OCI-LY1 (cell line): ENCODE measurements around the gene EVC.

Source experiments
- H2AFZ ChIP-seq: fragments of 200-600 bp; sonication (generic), shearing (Covaris generic); 2 replicates; pipeline ENCODE4 v1.6.0; 2014; ENCODE audit warnings: antibody characterized with exemption, mild to moderate bottlenecking, low read length
- H3F3A ChIP-seq: fragments of 200-600 bp; sonication (generic), shearing (Covaris generic); 2 replicates; pipeline ENCODE4 v1.6.0; 2014; ENCODE audit warnings: mild to moderate bottlenecking, antibody characterized with exemption, low read length, moderate library complexity; ENCODE audit not compliant: insufficient read depth
- H3K27ac ChIP-seq: fragments of 200-600 bp; sonication (generic); 2 replicates; pipeline ENCODE4 v1.5.1; 2014; ENCODE audit warnings: low read length, mixed run types, mild to moderate bottlenecking, low read depth; ENCODE audit not compliant: poor library complexity, severe bottlenecking
- H3K27me3 ChIP-seq: fragments of 200-600 bp; sonication (generic); 2 replicates; pipeline ENCODE4 v1.6.0; 2014; ENCODE audit warnings: antibody characterized with exemption, mild to moderate bottlenecking, low read length, moderate library complexity; ENCODE audit not compliant: insufficient read depth
- H3K36me3 ChIP-seq: fragments of 200-600 bp; sonication (generic); 2 replicates; pipeline ENCODE4 v1.6.1; 2014; ENCODE audit warnings: mild to moderate bottlenecking, antibody characterized with exemption, low read length, moderate library complexity, mixed read lengths; ENCODE audit not compliant: insufficient read depth
- H3K4me1 ChIP-seq: fragments of 200-600 bp; sonication (generic); 2 replicates; pipeline ENCODE4 v1.5.1; 2014; ENCODE audit warnings: mild to moderate bottlenecking, low read length, moderate library complexity; ENCODE audit not compliant: insufficient read depth, severe bottlenecking
- H3K4me2 ChIP-seq: fragments of 200-600 bp; sonication (generic), shearing (Covaris generic); 2 replicates; pipeline ENCODE4 v1.6.1; 2014; ENCODE audit warnings: low read length
- H3K4me3 ChIP-seq: fragments of 200-600 bp; sonication (generic); 2 replicates; pipeline ENCODE4 v1.5.1; 2014; ENCODE audit warnings: low read length, low read depth, mild to moderate bottlenecking, mixed read lengths; ENCODE audit not compliant: poor library complexity, severe bottlenecking
- H3K79me2 ChIP-seq: fragments of 200-600 bp; shearing (Covaris generic); 2 replicates; pipeline ENCODE4 v1.6.1; 2016; ENCODE audit warnings: mixed run types, low read length, mixed read lengths; ENCODE audit not compliant: insufficient read depth
- H3K9ac ChIP-seq: fragments of 200-600 bp; sonication (generic), shearing (Covaris generic); 2 replicates; pipeline ENCODE4 v1.6.1; 2014; ENCODE audit warnings: mild to moderate bottlenecking, low read length, mixed read lengths
- H3K9me2 ChIP-seq: fragments of 200-600 bp; sonication (generic), shearing (Covaris generic); 2 replicates; pipeline ENCODE4 v1.6.1; 2014; ENCODE audit warnings: low read depth, mild to moderate bottlenecking, low read length, mixed read lengths
- H3K9me3 ChIP-seq: fragments of 200-600 bp; shearing (Covaris generic); 2 replicates; pipeline ENCODE4 v1.6.1; 2014; ENCODE audit warnings: low read length, mixed read lengths
- H4K20me1 ChIP-seq: fragments of 200-600 bp; sonication (generic), shearing (Covaris generic); 2 replicates; pipeline ENCODE4 v1.6.0; 2016; ENCODE audit warnings: mild to moderate bottlenecking, low read length; ENCODE audit not compliant: insufficient read depth
- EZH2 ChIP-seq: fragments of 200-600 bp; sonication (generic), shearing (Covaris generic); IDR thresholded peaks from 2 replicates; pipeline ENCODE4 v1.8.0; 2017; ENCODE audit warnings: borderline replicate concordance, mixed run types, mild to moderate bottlenecking, antibody characterized with exemption, low read length, moderate library complexity, mixed read lengths
- TF ChIP-seq, protein P1 (sequence below): fragments of 200-600 bp; sonication (generic), shearing (Covaris generic); IDR thresholded peaks from 2 replicates; pipeline ENCODE4 v1.5.1; 2017; ENCODE audit warnings: mild to moderate bottlenecking, antibody characterized with exemption, low read length, moderate library complexity, mixed read lengths

The EVC gene

DNA sequence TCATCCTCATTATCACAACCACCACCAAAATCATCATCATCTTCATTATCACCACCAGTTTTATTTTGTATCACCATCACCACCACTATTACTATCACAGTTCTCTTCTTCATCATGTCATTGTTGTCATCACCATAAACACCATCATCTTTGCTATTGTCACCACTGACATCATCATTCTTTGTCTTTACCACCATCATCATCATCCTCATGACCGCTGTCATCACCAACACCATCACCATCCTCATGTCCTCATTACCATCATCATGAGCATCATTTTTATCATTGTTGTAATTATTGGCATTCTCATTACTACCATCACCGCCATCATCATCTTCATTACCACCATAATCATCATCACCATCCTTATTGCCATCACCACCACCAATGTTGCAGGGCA is 31.4 kb downstream of the EVC start:
- no peaks in the 10 kb centered on the region for H3F3A ChIP-seq
- TF ChIP-seq EZH2: no peak
- TF ChIP-seq, protein P1, sequence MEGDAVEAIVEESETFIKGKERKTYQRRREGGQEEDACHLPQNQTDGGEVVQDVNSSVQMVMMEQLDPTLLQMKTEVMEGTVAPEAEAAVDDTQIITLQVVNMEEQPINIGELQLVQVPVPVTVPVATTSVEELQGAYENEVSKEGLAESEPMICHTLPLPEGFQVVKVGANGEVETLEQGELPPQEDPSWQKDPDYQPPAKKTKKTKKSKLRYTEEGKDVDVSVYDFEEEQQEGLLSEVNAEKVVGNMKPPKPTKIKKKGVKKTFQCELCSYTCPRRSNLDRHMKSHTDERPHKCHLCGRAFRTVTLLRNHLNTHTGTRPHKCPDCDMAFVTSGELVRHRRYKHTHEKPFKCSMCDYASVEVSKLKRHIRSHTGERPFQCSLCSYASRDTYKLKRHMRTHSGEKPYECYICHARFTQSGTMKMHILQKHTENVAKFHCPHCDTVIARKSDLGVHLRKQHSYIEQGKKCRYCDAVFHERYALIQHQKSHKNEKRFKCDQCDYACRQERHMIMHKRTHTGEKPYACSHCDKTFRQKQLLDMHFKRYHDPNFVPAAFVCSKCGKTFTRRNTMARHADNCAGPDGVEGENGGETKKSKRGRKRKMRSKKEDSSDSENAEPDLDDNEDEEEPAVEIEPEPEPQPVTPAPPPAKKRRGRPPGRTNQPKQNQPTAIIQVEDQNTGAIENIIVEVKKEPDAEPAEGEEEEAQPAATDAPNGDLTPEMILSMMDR: no peak
- H3K4me2 ChIP-seq: no peak overlapping the region

DNA sequence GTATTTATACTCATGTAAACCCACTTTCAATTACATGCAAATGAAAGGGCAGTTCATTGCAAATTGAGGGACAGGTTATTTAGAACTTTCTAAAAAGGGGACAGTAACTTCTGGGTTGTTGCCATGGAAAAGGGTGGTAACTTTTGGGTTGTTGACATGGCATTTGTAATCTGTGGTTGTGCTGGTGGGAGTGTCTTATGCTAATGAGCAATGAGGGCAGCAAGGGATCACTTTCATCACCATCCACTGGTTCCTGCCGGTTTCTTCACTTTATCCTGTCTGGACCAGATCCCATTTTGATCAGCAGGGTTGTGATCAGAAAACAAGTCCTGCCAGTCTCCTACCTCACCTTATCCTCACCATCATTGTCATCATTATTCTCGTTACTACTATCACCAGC is 32.0 kb downstream of the EVC start:
- no peak overlapping the region for H3K9ac ChIP-seq
- H4K20me1 ChIP-seq: no peaks in the 10 kb centered on the region
- no peaks in the 10 kb centered on the region for H3K4me1 ChIP-seq
- no peaks in the 10 kb centered on the region for H3K79me2 ChIP-seq
- no peak overlapping the region for H3K4me2 ChIP-seq
- H3K27me3 ChIP-seq: no peaks in the 10 kb centered on the region
- H2AFZ ChIP-seq: no peak overlapping the region
- H3K27ac ChIP-seq: no peak overlapping the region
- no peaks in the 10 kb centered on the region for H3F3A ChIP-seq
- peaks cover 28% of the 10 kb centered on the region for H3K36me3 ChIP-seq
- no peaks in the 10 kb centered on the region for H3K9me3 ChIP-seq
- TF ChIP-seq, protein P1: no peak
- TF ChIP-seq EZH2: no peak
- H3K9me2 ChIP-seq: no peaks in the 10 kb centered on the region
- no peak overlapping the region for H3K4me3 ChIP-seq

More for the DNA sequence above, 31.4 kb downstream of the EVC start:
- Histone ChIP-seq H3K9ac (no peak overlapping the region), H3K9me2 (no peaks in the 10 kb centered on the region), H3K4me1 (no peaks in the 10 kb centered on the region), H3K36me3 (peaks cover 28% of the 10 kb centered on the region), H3K27ac (no peak overlapping the region), H3K9me3 (no peaks in the 10 kb centered on the region), H3K4me3 (no peak overlapping the region), H3K27me3 (no peaks in the 10 kb centered on the region), H2AFZ (no peak overlapping the region), H4K20me1 (no peaks in the 10 kb centered on the region), H3K79me2 (no peaks in the 10 kb centered on the region)

DNA sequence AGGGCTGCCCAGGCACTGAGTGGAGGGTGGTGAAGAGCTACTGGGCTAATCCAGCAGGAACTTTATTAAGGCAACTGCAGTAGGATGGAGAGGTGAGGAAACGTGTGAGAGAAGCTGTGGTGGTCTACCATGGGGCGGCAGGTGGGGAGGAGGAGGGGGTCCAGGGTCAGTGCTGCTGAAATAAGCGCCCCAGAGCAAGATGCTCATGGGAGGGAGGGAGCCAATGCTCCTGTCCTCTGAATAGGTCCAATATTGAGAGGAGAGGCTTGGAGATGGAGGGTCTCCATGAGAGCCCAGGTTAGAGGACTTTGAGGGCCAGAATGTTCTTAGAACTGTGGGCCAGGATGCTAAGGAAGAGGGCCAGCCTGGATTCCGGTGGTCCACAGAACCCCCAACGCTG is 35.2 kb downstream of the EVC start:
- no peaks in the 10 kb centered on the region for H3K27me3 ChIP-seq
- no peak overlapping the region for H3K4me3 ChIP-seq
- H2AFZ ChIP-seq: no peak overlapping the region
- no peaks in the 10 kb centered on the region for H3K9me3 ChIP-seq
- no peak for TF ChIP-seq EZH2
- TF ChIP-seq, protein P1: no peak
- no peaks in the 10 kb centered on the region for H3K79me2 ChIP-seq
- H3K27ac ChIP-seq: no peak overlapping the region
- H3F3A ChIP-seq: no peaks in the 10 kb centered on the region
- no peaks in the 10 kb centered on the region for H3K9me2 ChIP-seq
- no peak overlapping the region for H3K4me2 ChIP-seq
- H4K20me1 ChIP-seq: no peaks in the 10 kb centered on the region
- peaks cover 32% of the 10 kb centered on the region for H3K36me3 ChIP-seq
- no peak overlapping the region for H3K9ac ChIP-seq
- no peaks in the 10 kb centered on the region for H3K4me1 ChIP-seq
